GDM1 (cell line): ENCODE results near the gene SYTL3.
A peak's percentile ranks its signal among the peaks of the same experiment; 100 is the strongest.
"Not testable (repeated sequence)": the region's sequence is repeated elsewhere in the genome, so short reads cannot be mapped to it uniquely, and the experiment has no call there.

Source experiments
- DNase-seq: peaks from one replicate; lab custom pipeline; 2025; lab: John Stamatoyannopoulos, UW

The SYTL3 gene

GRCh38 chr6:158640519-158640918 lies 9.3 kb upstream of the SYTL3 start:
- DNase-seq, result no peak

- DNase-seq, result no peak
These were observed 7.7 kb upstream of the SYTL3 start for GRCh38 chr6:158642097-158642601.

- DNase-seq, result no peak
These were observed 6.0 kb upstream of the SYTL3 start for GRCh38 chr6:158643836-158644230.

- peak; percentile 88 for DNase-seq
These were observed 5.4 kb upstream of the SYTL3 start, which contains the start of gene DYNLT1 for GRCh38 chr6:158644231-158645063. Gene DYNLT1, minus strand, starts transcription at chr6:158644743. Its CDS starts 35 bp downstream, at chr6:158644708.

GRCh38 chr6:158645064-158646022 lies 4.5 kb upstream of the SYTL3 start:
- DNase-seq, result no peak

GRCh38 chr6:158646023-158646910 lies 3.6 kb upstream of the SYTL3 start:
- DNase-seq, result no peak

GRCh38 chr6:158647501-158647900 lies 2.4 kb upstream of the SYTL3 start:
- no peak for DNase-seq

GRCh38 chr6:158648682-158649131 lies 1.1 kb upstream of the SYTL3 start:
- no peak for DNase-seq

- not testable (repeated sequence) for DNase-seq
These were observed 2.3 kb downstream of the SYTL3 start for GRCh38 chr6:158651981-158652737.

GRCh38 chr6:158653577-158654354 lies 3.9 kb downstream of the SYTL3 start:
- DNase-seq, result peak; percentile 62

GRCh38 chr6:158654498-158654897 lies 4.6 kb downstream of the SYTL3 start:
- DNase-seq, result no peak

- DNase-seq, result no peak
These were observed 5.2 kb downstream of the SYTL3 start for GRCh38 chr6:158654960-158655489.

GRCh38 chr6:158655569-158656450 lies 6.0 kb downstream of the SYTL3 start:
- DNase-seq, result no peak

- not testable (repeated sequence) for DNase-seq
These were observed 7.1 kb downstream of the SYTL3 start for GRCh38 chr6:158656986-158657385.

GRCh38 chr6:158660333-158660754 lies 10.5 kb downstream of the SYTL3 start:
- DNase-seq, result no peak

- DNase-seq, result no peak
These were observed 11.4 kb downstream of the SYTL3 start for GRCh38 chr6:158661156-158661685.

GRCh38 chr6:158662607-158662953 lies 12.7 kb downstream of the SYTL3 start:
- no peak for DNase-seq

- DNase-seq, result peak; percentile 39
These were observed 13.2 kb downstream of the SYTL3 start for GRCh38 chr6:158662954-158663624.
